Lung (tissue), 12 donors: ENCODE data around the gene TENM3. TPM values are rescaled to one million over a fixed set of nuclear protein-coding genes. Genes with fewer than 3 reads are reported as not detected.

Experiments
- ATAC-seq: fragments of 200-7000 bp; cut with Tn5 transposase; one replicate; pipeline ENCODE4 v1.9.1; 2020; ENCODE audit warnings: moderate number of reproducible peaks; ENCODE audit not compliant: insufficient read depth, low FRiP score
- DNase-seq, 3 donors: peaks; one replicate each; pipeline ENCODE4 v3.0.0-alpha.2; 2013 to 2017
- H3K27ac ChIP-seq, 2 donors: one replicate each; pipeline ENCODE4 v1.5.1; 2013; ENCODE audit warnings: mild to moderate bottlenecking in 2 of 2, moderate library complexity in 2 of 2, control low read depth in 1 of 2, inconsistent platforms in 1 of 2, low read depth in 1 of 2, low read length in 1 of 2
- H3K27me3 ChIP-seq, 3 donors: one replicate each; pipeline ENCODE4 v1.5.1; 2013; ENCODE audit warnings: low read length in 2 of 3; ENCODE audit not compliant: control insufficient read depth in 3 of 3, insufficient read depth in 3 of 3
- H3K36me3 ChIP-seq, 4 donors: one replicate each; pipeline ENCODE4 v1.5.1; 2013; ENCODE audit warnings: low read length in 4 of 4, mild to moderate bottlenecking in 1 of 4, moderate library complexity in 1 of 4; ENCODE audit not compliant: control insufficient read depth in 4 of 4, insufficient read depth in 4 of 4
- H3K4me1 ChIP-seq, 5 donors: one replicate each; pipeline ENCODE4 v1.5.1; 2013; ENCODE audit warnings: low read length in 5 of 5, mild to moderate bottlenecking in 2 of 5, moderate library complexity in 1 of 5; ENCODE audit not compliant: control insufficient read depth in 5 of 5, insufficient read depth in 5 of 5
- H3K4me3 ChIP-seq: one replicate; pipeline ENCODE4 v1.5.1; 2013; ENCODE audit warnings: mild to moderate bottlenecking, control low read depth, moderate library complexity
- H3K9ac ChIP-seq, 2 donors: one replicate each; pipeline ENCODE4 v1.5.1; 2013; ENCODE audit warnings: low read length in 2 of 2, control low read depth in 1 of 2; ENCODE audit not compliant: insufficient read depth in 1 of 2
- H3K9me3 ChIP-seq, 4 donors: one replicate each; pipeline ENCODE4 v1.5.1; 2013; ENCODE audit warnings: low read length in 3 of 4, mild to moderate bottlenecking in 1 of 4, moderate library complexity in 1 of 4; ENCODE audit not compliant: control insufficient read depth in 4 of 4, insufficient read depth in 3 of 4
- WGBS, 2 donors: extraction: QIAGEN DNeasy Blood & Tissue Kit; methylation state at CpG; one replicate each; pipeline ENCODE4 v1.1.7; 2013; 5-methylcytosine and 5-hydroxymethylcytosine counted together
- polyA plus RNA-seq, 2 donors: library from polyadenylated mRNA; stranded (reverse); fragments of 200-250 nt; gene quantifications; one replicate each; pipeline ENCODE4 v1.2.1, GENCODE V29; 2013
- total RNA-seq, 2 donors: library from RNA; depleted of rRNA in 1 of 2; stranded (reverse); fragments of >200 nt in 1 of 2; gene quantifications; one replicate each; pipeline ENCODE4 v1.2.1, GENCODE V29; 2014 to 2021
- TF ChIP-seq, protein P1 (sequence below): IDR thresholded peaks from 2 replicates; pipeline ENCODE4 v1.5.1; 2012; ENCODE audit warnings: mild to moderate bottlenecking; ENCODE audit errors: control extremely low read depth, extremely low read depth
- donor health status: control.
- donor health status: control.
- donor health status: Bipolar disorder and iron deficiency.
- donor health status: healthy.
- donor health status: DM: yes; HTN: yes; CAD: no.

The TENM3 gene
- total and polyA plus RNA-seq, 4 donors, result 0.14 to 5.3 (median 2.2) TPM

DNA sequence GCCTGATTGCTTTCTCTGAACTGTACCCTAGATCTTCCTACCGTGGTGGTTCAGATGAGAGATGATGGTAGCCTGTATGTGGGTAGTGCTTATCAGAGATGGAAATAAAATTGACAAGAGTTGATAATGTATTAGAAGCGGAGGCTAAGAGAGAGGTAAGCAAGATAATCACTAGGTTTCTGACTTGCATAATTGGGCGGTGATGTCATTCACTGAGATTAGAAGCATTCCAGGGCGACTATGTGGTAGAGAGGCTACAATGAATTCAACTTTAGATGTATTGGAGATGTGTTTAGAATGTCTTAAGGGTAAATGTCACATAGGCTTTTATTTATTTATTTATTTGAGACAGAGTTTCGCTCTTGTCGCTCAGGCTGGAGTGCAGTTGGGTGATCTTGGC is 415 bp upstream of the TENM3 start:
- Histone ChIP-seq H3K4me1 (peaks cover 0 to 34% (median 0%) of the 10 kb centered on the region in 5 donors), H3K27me3 (peaks cover 0 to 44% (median 0%) of the 10 kb centered on the region in 3 donors), H3K4me3 (no peak overlapping the region), H3K9me3 (peaks cover 0 to 4% (median 0%) of the 10 kb centered on the region in 4 donors), H3K27ac (no peak overlapping the region), H3K36me3 (no peaks in the 10 kb centered on the region), H3K9ac (no peak overlapping the region)
- WGBS, 2 donors, result 84 to 98% methylated on average over 6 of the region's 6 CpGs
- no peak for DNase-seq
- no peak for ATAC-seq
- TF ChIP-seq, protein P1, sequence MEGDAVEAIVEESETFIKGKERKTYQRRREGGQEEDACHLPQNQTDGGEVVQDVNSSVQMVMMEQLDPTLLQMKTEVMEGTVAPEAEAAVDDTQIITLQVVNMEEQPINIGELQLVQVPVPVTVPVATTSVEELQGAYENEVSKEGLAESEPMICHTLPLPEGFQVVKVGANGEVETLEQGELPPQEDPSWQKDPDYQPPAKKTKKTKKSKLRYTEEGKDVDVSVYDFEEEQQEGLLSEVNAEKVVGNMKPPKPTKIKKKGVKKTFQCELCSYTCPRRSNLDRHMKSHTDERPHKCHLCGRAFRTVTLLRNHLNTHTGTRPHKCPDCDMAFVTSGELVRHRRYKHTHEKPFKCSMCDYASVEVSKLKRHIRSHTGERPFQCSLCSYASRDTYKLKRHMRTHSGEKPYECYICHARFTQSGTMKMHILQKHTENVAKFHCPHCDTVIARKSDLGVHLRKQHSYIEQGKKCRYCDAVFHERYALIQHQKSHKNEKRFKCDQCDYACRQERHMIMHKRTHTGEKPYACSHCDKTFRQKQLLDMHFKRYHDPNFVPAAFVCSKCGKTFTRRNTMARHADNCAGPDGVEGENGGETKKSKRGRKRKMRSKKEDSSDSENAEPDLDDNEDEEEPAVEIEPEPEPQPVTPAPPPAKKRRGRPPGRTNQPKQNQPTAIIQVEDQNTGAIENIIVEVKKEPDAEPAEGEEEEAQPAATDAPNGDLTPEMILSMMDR, result no peak

DNA sequence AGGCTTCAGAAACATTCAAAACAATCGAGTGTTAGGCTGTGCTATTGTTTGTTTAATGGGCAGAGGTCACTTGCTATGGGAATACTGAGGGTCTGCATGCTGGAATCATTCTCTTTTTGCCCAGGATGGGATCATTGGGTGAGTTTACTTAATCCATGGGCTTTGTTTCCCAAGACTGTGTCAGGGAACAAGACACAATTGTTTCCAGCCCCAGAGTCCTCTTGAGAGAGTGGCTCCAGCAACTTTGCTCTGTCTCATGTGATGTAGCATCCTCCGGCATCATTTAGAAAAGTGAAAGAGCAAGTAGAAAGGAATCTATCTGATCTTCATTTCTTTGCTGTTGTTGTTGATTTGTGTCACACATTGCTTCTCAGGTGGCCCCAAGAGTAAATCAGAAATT is 1.8 kb downstream of the TENM3 start:
- H3K36me3 ChIP-seq, result no peaks in the 10 kb centered on the region
- peaks cover 0 to 32% (median 0%) of the 10 kb centered on the region in 5 donors for H3K4me1 ChIP-seq
- no peak for ATAC-seq
- peaks cover 0 to 4% (median 0%) of the 10 kb centered on the region in 4 donors for H3K9me3 ChIP-seq
- WGBS, 2 donors, result 51 to 69% methylated on average over 2 of the region's 2 CpGs
- no peak overlapping the region for H3K4me3 ChIP-seq
- no peak overlapping the region for H3K27ac ChIP-seq
- DNase-seq, result no peak
- TF ChIP-seq, protein P1, result no peak
- H3K27me3 ChIP-seq, result peaks cover 0 to 39% (median 0%) of the 10 kb centered on the region in 3 donors
- H3K9ac ChIP-seq, result no peak overlapping the region

DNA sequence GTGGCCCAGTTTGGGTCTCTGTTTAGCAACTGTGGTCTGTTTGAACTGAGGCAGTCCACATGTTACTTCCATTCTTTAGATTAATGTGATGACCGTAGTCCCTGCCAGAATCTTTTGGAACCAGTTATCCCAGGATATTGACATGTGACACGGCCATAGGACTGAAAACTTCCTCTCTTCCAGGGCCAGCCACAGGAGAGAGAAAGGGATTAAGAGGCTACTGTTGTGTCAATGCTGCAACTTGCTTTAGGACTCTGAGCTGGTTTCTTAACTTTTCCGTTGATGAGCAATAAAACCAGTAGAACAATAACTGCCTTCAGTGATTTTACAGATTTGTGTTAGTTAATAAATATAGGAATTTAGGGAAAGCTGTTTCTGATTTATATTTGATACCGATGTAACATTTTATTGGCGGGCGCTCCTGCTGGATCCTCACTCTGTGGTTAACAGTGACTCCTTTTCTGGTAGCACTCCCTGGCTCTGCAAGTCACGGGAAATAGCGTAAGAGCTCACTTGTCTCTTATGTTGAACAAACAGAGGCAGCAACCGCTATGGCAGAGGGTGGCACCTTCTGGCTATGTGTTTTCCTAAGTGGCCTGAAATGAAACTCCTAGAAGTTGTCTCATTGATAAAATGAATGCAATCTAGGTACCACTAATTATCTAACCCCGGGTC is 2.5 kb downstream of the TENM3 start:
- H3K9ac ChIP-seq, result no peak overlapping the region
- ATAC-seq (no peak), DNase-seq (peak in 1 of 3 donors; percentile 35)
- TF ChIP-seq, protein P1, result no peak
- no peak overlapping the region for H3K4me3 ChIP-seq
- H3K27me3 ChIP-seq, result peaks cover 0 to 33% (median 0%) of the 10 kb centered on the region in 3 donors
- no peak overlapping the region for H3K27ac ChIP-seq
- 70 to 80% methylated on average over 10 of the region's 10 CpGs for WGBS, 2 donors
- H3K4me1 ChIP-seq, result peaks cover 0 to 26% (median 0%) of the 10 kb centered on the region in 5 donors
- peaks cover 0 to 1% (median 0%) of the 10 kb centered on the region in 4 donors for H3K9me3 ChIP-seq
- no peaks in the 10 kb centered on the region for H3K36me3 ChIP-seq
